GM10248 (cell line): ENCODE measurements around the gene RPL3.

Experiments used
- CTCF ChIA-PET: fragments of 300-600 bp; sonication (Branson Sonifier 250); formaldehyde crosslinking; extraction: SDS; loops from one replicate; lab custom pipeline; 2021; ENCODE audit warnings: antibody characterized with exemption; lab: Yijun Ruan, JAX
- POLR2A ChIA-PET: fragments of 350-650 bp; sonication (Branson Sonifier 250); formaldehyde crosslinking; extraction: SDS; loops from one replicate; lab custom pipeline; 2020; ENCODE audit warnings: antibody characterized with exemption; lab: Yijun Ruan, JAX
- DNase-seq: peaks from one replicate; pipeline ENCODE4 v3.0.0; 2012; ENCODE audit errors: extremely low spot score
- TF ChIP-seq, protein P1 (sequence below): IDR thresholded peaks from 2 replicates; pipeline ENCODE4 v1.5.1; 2012; ENCODE audit warnings: mild to moderate bottlenecking, low read depth; ENCODE audit errors: extremely low read depth, missing control alignments, control extremely low read depth

Gene RPL3

DNA sequence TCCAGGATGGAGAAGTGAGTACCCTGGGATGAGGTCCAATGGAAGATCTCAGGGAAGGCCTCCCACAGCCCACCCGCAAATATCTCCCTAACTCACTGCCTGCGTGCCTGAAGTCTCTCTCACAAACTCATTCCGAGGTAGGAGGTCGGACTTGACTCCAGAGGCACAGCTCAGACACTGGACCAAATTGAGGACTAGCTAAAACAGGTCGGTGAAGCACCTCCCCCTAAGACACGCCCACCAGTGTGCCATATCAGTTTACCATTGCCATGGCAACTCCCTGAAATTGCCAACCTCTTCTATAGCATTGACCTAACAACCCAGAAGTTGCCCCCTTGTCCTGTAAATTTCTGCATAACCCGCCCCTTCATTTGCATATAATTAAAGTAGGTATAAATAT, 17.5 kb downstream of the RPL3 start:
- ChIA-PET CTCF (interaction anchor here (1.1 to 11.6 kb wide), 3 partner anchors 9 to 131 kb away, joined by 4 to 131 read pairs (median 72); partner anchors contain the start of gene RPL3), POLR2A (interaction anchor here (0.5 to 0.8 kb wide), 2 partner anchors 8 to 18 kb away, joined by 3 read pairs; no protein-coding TSS in a partner anchor)
- DNase-seq: no peak
- TF ChIP-seq, protein P1, sequence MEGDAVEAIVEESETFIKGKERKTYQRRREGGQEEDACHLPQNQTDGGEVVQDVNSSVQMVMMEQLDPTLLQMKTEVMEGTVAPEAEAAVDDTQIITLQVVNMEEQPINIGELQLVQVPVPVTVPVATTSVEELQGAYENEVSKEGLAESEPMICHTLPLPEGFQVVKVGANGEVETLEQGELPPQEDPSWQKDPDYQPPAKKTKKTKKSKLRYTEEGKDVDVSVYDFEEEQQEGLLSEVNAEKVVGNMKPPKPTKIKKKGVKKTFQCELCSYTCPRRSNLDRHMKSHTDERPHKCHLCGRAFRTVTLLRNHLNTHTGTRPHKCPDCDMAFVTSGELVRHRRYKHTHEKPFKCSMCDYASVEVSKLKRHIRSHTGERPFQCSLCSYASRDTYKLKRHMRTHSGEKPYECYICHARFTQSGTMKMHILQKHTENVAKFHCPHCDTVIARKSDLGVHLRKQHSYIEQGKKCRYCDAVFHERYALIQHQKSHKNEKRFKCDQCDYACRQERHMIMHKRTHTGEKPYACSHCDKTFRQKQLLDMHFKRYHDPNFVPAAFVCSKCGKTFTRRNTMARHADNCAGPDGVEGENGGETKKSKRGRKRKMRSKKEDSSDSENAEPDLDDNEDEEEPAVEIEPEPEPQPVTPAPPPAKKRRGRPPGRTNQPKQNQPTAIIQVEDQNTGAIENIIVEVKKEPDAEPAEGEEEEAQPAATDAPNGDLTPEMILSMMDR: no peak

DNA sequence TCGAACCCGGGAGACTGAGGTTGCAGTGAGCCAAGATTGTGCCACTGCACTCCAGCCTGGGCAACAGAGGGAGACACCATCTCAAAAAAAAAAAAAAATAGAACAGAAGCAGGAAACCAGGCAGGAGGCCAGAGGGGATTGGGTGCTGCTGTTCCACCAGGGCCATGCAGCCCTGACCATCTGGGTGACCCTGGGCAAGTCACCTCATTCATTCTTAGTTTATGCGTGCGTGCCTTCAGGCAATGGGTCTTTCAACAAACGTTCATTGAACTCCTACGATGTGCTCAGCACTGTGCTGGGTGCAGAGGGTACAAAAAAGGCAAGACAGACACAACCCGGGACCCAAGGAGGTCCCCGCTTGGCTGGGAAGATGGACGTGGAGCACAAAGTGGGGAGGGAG, 18.3 kb downstream of the RPL3 start:
- TF ChIP-seq, protein P1: no peak
- no peak for DNase-seq
- ChIA-PET POLR2A (interaction anchor here (0.8 kb wide), 1 partner anchor 19 kb away, joined by 3 read pairs; no protein-coding TSS in a partner anchor), CTCF (interaction anchor here (1.7 to 11.6 kb wide), 3 partner anchors 16 to 130 kb away, joined by 5 to 131 read pairs (median 72); partner anchors contain the start of gene RPL3)

DNA sequence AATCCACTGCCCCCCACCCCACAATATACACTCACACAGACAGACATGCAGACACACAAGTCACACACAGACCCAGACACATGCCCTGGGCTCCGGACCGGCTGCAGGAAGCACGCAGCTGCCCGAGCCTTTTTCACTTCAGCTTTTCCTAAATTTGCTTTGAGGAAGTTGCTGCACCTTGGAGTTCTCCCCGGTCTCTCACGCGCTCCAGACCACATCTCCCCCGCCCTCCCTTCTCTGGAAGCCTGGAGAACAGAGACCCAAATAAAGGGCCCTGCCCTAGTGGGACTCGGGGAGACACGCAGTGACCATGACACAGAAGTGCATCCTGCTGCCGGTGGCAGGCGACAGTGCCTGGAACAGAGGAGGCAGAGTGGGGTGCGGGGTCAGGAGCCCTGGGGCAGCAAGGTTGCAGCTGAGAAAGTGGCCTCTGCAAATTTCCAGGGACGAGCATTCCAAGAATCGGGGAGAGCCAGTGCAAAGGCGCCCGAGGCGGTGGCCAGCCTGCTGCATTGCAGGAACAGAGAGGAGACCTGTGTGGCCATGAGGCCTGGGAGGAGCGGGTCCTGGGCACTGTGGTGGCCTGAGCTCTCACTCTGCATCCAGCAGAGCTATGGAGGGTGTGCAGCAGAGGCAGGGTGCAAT, 19.1 kb downstream of the RPL3 start:
- ChIA-PET POLR2A (interaction anchor here (1.5 kb wide), 1 partner anchor 19 kb away, joined by 6 read pairs; the partner anchor contains the start of gene RPL3), CTCF (interaction anchor here (0.9 to 11.6 kb wide), 6 partner anchors 10 to 135 kb away, joined by 3 to 131 read pairs (median 3); no protein-coding TSS in a partner anchor)
- TF ChIP-seq, protein P1: peak; percentile 13
- no peak for DNase-seq

DNA sequence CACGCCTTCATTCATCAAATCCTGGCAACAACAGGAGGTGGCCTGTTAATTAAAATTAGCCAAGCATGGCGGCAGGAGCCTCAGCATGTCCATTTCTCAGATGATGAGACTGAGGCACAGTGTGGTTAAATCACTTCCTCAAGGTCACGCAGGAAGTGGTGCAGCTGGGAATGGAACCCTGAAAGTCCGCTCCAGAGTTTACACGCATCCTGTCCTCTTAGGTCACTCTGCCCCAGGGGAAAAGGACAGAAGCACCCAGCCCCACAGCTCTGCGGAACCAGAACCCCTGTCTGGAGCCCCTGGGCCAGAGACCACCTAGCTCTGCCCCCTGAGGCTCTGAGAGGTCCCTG, 19.6 kb downstream of the RPL3 start:
- ChIA-PET CTCF (interaction anchor here (0.9 to 11.6 kb wide), 7 partner anchors 11 to 229 kb away, joined by 3 to 131 read pairs (median 3); no protein-coding TSS in a partner anchor), POLR2A (interaction anchor here (0.7 to 1.5 kb wide), 4 partner anchors 15 to 20 kb away, joined by 3 to 6 read pairs (median 4); partner anchors contain the start of gene RPL3)
- DNase-seq: no peak
- TF ChIP-seq, protein P1: no peak

DNA sequence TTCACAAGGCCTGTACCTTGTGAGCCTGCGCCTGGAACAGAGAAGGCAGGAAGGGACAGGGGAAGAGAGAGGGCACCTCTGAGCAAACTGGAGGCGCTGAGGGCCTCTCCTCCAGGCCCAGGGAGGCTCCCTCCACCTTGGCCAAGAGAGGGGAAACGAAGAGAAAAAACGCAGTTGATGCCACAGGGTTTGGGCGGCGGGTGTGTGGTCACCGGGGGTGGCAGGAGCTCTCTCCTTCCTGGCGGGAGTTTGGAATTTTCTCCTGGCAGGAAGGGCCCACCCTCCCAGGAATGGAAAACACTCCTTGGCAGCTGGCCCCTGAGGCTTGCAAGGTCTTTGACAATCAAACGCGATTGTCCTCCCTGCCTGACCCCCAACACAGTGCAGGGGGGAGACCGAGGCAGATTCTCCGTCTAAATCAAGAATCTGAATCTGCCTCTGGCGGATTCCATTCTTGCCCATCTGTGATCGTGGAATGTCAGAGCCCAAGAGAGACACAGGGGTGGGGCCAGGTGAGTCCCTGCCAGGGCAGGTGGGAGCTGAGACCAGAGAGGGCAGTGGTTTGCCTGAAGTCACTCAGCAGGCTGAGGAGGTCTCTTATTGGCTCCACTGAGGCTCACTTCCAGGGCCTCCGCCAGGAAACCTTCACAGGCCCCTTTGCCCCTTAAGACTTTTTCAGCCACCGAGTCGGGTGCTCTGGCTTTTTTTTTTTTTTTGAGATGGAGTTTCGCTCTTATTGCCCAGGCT, 21.0 kb downstream of the RPL3 start:
- ChIA-PET CTCF (interaction anchor here (1.1 to 11.6 kb wide), 2 partner anchors 128 to 230 kb away, joined by 3 to 131 read pairs; no protein-coding TSS in a partner anchor), POLR2A (interaction anchor here (1.0 to 1.2 kb wide), 2 partner anchors 12 to 19 kb away, joined by 3 to 5 read pairs; no protein-coding TSS in a partner anchor)
- DNase-seq: no peak
- TF ChIP-seq, protein P1: no peak

DNA sequence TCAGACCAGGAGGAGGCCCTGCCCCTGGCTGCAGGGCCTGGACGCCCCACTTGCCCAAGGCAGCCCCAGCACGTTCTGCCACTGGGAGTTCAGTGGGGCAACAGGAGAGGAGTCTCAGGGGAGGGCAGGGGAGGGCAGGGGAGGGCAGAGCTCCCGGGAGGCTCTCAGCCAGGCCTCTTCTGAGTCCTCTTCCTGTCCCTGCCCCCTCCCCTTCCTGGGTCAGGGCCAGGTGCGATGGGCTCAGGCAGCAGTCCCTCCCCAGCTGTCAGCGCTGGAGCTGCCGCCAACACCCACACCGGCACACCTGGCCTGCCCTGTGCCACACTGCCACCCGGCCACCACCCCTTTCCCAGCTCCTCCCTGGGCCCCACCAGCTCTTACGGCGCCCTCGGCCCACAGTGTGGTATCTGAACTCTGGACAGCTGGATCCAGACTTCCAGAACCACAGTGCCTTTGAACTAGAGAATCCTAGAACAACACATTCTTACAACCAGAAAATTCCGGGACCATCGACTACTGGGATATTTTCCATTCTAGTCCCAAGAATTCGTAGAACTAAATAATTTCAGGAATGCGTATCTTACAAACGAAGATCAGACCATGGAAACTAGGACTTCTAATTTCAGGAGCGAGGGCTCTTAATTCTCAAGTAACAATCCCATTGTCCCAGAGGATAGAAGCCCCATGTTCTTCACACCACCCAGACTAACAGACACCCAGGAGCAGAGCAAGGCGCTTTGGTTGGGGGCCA, 21.8 kb downstream of the RPL3 start:
- no peak for DNase-seq
- POLR2A ChIA-PET: interaction anchor here (1.0 to 1.2 kb wide), 3 partner anchors 13 to 22 kb away, joined by 3 to 5 read pairs (median 4); no protein-coding TSS in a partner anchor
- TF ChIP-seq, protein P1: no peak
- CTCF ChIA-PET: interaction anchor here (1.3 to 11.6 kb wide), 3 partner anchors 9 to 127 kb away, joined by 3 to 131 read pairs (median 10); no protein-coding TSS in a partner anchor
